ENCODE data around the gene PALM2AKAP2.

DNA sequence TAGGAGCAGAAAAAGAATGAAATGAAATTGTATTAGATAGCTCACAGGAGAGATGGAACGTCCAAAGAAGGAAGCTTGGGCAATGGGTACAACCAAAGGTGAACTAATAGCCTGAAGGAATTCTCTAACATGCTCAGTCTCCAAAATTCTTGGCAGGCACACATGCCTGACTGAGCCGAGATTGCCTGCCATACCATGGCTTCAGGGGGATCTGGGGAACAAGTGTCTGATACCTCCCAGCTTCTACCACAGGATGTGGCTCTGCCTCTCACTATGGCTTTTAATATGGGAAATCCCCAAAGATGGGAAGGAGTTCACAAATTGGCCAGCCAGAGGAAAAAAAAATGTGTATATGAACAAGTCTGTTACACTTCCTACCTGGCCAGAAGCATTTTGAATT is 3.6 kb upstream of the PALM2AKAP2 start:
- TF ChIP-seq ZNF175 (CRISPR knock-in tag; IDR thresholded peaks at IDR 0.05; ENCODE audit: low read depth) (no peak), RNF2 (IDR thresholded peaks at IDR 0.05) (no peak), ZNF239 (CRISPR knock-in tag; IDR thresholded peaks at IDR 0.05) (no peak), ZBTB1 (CRISPR knock-in tag; IDR thresholded peaks at IDR 0.05; ENCODE audit: borderline replicate concordance, low read depth) (no peak), POLR2AphosphoS5 (IDR thresholded peaks at IDR 0.05; ENCODE audit: control insufficient read depth, insufficient read depth, low read depth, low read length) (no peak), HSF4 (CRISPR knock-in tag; IDR thresholded peaks at IDR 0.05; ENCODE audit: borderline replicate concordance) (no peak)
- TF ChIP-seq, protein P1, sequence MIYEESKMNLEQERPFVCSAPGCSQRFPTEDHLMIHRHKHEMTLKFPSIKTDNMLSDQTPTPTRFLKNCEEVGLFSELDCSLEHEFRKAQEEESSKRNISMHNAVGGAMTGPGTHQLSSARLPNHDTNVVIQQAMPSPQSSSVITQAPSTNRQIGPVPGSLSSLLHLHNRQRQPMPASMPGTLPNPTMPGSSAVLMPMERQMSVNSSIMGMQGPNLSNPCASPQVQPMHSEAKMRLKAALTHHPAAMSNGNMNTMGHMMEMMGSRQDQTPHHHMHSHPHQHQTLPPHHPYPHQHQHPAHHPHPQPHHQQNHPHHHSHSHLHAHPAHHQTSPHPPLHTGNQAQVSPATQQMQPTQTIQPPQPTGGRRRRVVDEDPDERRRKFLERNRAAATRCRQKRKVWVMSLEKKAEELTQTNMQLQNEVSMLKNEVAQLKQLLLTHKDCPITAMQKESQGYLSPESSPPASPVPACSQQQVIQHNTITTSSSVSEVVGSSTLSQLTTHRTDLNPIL (CRISPR knock-in tag; IDR thresholded peaks at IDR 0.05) = no peak
- TF ChIP-seq, protein P2, sequence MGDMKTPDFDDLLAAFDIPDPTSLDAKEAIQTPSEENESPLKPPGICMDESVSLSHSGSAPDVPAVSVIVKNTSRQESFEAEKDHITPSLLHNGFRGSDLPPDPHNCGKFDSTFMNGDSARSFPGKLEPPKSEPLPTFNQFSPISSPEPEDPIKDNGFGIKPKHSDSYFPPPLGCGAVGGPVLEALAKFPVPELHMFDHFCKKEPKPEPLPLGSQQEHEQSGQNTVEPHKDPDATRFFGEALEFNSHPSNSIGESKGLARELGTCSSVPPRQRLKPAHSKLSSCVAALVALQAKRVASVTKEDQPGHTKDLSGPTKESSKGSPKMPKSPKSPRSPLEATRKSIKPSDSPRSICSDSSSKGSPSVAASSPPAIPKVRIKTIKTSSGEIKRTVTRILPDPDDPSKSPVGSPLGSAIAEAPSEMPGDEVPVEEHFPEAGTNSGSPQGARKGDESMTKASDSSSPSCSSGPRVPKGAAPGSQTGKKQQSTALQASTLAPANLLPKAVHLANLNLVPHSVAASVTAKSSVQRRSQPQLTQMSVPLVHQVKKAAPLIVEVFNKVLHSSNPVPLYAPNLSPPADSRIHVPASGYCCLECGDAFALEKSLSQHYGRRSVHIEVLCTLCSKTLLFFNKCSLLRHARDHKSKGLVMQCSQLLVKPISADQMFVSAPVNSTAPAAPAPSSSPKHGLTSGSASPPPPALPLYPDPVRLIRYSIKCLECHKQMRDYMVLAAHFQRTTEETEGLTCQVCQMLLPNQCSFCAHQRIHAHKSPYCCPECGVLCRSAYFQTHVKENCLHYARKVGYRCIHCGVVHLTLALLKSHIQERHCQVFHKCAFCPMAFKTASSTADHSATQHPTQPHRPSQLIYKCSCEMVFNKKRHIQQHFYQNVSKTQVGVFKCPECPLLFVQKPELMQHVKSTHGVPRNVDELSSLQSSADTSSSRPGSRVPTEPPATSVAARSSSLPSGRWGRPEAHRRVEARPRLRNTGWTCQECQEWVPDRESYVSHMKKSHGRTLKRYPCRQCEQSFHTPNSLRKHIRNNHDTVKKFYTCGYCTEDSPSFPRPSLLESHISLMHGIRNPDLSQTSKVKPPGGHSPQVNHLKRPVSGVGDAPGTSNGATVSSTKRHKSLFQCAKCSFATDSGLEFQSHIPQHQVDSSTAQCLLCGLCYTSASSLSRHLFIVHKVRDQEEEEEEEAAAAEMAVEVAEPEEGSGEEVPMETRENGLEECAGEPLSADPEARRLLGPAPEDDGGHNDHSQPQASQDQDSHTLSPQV (IDR thresholded peaks at IDR 0.05) = no peak
- TF ChIP-seq, protein P3, sequence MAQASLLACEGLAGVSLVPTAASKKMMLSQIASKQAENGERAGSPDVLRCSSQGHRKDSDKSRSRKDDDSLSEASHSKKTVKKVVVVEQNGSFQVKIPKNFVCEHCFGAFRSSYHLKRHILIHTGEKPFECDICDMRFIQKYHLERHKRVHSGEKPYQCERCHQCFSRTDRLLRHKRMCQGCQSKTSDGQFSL (CRISPR knock-in tag; IDR thresholded peaks at IDR 0.05) = no peak
- TF ChIP-seq, protein P3 (tag; IDR thresholded peaks at IDR 0.05) = no peak

All from K562 (cell line).